H1 (cell line): Measurements from ENCODE around the gene WWP2. TPM values are rescaled to one million over a fixed set of nuclear protein-coding genes. Genes with fewer than 3 reads are reported as not detected.

ENCODE experiments used
- ATF3 ChIP-seq: IDR thresholded peaks from 2 replicates; pipeline ENCODE4 v1.6.1; 2011; ENCODE audit warnings: low read depth, mild to moderate bottlenecking, low read length; ENCODE audit not compliant: insufficient read depth
- CHD7 ChIP-seq: fragments of 300-600 bp; sonication (generic); IDR thresholded peaks from 2 replicates; pipeline ENCODE4 v1.7.1; 2012; ENCODE audit warnings: low read length, moderate library complexity, mild to moderate bottlenecking, inconsistent platforms; ENCODE audit not compliant: insufficient replicate concordance
- GTF2F1 ChIP-seq: IDR thresholded peaks from 2 replicates; pipeline ENCODE4 v1.6.1; 2012; ENCODE audit warnings: low read depth, low read length, improper control_type of control experiment, borderline replicate concordance
- RNF2 ChIP-seq: fragments of 200-900, 300-1000 bp; sonication (generic); IDR thresholded peaks from 2 replicates; pipeline ENCODE4 v1.7.1; 2016; ENCODE audit warnings: borderline replicate concordance, low read depth, mild to moderate bottlenecking, antibody characterized with exemption, low read length; ENCODE audit not compliant: poor library complexity, severe bottlenecking; ENCODE audit errors: missing control alignments
- SAP30 ChIP-seq: fragments of 300-600 bp; sonication (generic); IDR thresholded peaks from 2 replicates; pipeline ENCODE4 v1.7.1; 2012; ENCODE audit warnings: low read length, moderate library complexity, mild to moderate bottlenecking, inconsistent platforms; ENCODE audit not compliant: insufficient read depth, insufficient replicate concordance
- TEAD4 ChIP-seq: IDR thresholded peaks from 2 replicates; pipeline ENCODE4 v1.6.1; 2012; ENCODE audit warnings: low read depth, low read length, inconsistent platforms, mixed read lengths
- polyA plus RNA-seq, 7 experiments: library from polyadenylated mRNA; depleted of rRNA in 3 of 7; stranded (reverse) in 5 of 7; unstranded in 2 of 7; fragments of >200 nt in 5 of 7; fragments of 200-250 nt in 2 of 7; gene quantifications; 1 replicate in 5 of 7; 2 replicates in 1 of 7; 4 replicates in 1 of 7; pipeline versions ENCODE4 v1.2.1 to v1.2.3, GENCODE V29; 2011 to 2013; ENCODE audit warnings: missing spikeins in 2 of 7, mixed read lengths in 2 of 7
- total RNA-seq: library from RNA; stranded (reverse); fragmentation: NEBNext Ultra II Directional; extraction: Animal tissue kit (Norgen Biotek cat#: 25700); gene quantifications from 2 replicates; pipeline ENCODE4 v1.2.1, GENCODE V29; 2021
- TF ChIP-seq, protein P1 (sequence below), 3 experiments: IDR thresholded peaks; 1 replicate in 2 of 3; 2 replicates in 1 of 3; pipeline versions ENCODE4 v1.5.1 to v1.6.1; 2011; ENCODE audit warnings: low read length in 3 of 3, mild to moderate bottlenecking in 3 of 3, inconsistent platforms in 2 of 3, low read depth in 1 of 3, moderate library complexity in 1 of 3; ENCODE audit not compliant: insufficient read depth in 1 of 3; ENCODE audit errors: control extremely low read depth in 1 of 3

WWP2 gene
- total and polyA plus RNA-seq, 2 of the 8 experiments (the other 6 are each of a cell fraction or from before 2014, with no cell fraction given) = 14.1 to 42.2 TPM

DNA sequence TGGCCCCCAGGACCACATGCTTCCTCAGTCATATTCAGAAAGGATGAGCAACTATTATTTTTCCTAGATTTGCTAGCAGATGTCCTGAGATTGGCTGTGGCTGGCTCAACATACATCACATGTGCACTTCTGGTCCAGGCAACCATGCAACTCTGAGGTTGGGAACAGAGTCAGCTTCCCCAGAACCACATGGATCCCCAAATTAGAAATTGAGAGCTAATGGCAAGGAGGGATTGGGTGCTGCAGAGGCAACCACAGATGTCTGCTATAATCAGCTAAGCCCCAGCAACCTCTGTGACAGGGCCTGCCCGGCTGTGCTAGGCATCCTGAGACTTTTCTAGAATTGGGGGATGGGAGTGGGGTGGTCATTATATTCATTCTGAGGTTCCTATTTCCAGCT is 155.2 kb downstream of the WWP2 start (continued):
- no peak for TF ChIP-seq CHD7
- no peak for TF ChIP-seq GTF2F1
- TF ChIP-seq, protein P1, sequence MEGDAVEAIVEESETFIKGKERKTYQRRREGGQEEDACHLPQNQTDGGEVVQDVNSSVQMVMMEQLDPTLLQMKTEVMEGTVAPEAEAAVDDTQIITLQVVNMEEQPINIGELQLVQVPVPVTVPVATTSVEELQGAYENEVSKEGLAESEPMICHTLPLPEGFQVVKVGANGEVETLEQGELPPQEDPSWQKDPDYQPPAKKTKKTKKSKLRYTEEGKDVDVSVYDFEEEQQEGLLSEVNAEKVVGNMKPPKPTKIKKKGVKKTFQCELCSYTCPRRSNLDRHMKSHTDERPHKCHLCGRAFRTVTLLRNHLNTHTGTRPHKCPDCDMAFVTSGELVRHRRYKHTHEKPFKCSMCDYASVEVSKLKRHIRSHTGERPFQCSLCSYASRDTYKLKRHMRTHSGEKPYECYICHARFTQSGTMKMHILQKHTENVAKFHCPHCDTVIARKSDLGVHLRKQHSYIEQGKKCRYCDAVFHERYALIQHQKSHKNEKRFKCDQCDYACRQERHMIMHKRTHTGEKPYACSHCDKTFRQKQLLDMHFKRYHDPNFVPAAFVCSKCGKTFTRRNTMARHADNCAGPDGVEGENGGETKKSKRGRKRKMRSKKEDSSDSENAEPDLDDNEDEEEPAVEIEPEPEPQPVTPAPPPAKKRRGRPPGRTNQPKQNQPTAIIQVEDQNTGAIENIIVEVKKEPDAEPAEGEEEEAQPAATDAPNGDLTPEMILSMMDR (IDR thresholded peaks at IDR 0.05; ENCODE audit: control extremely low read depth in 1 of 3, insufficient read depth in 1 of 3, low read depth in 1 of 3, low read length in 3 of 3) = no peak
- no peak for TF ChIP-seq ATF3
- no peak for TF ChIP-seq TEAD4
- TF ChIP-seq SAP30 = no peak
- TF ChIP-seq RNF2 = no peak
